GM19324 (cell line): Measurements from ENCODE around the gene ADGRG7.
A peak's percentile ranks its signal among the peaks of the same experiment; 100 is the strongest.
"Not testable (repeated sequence)": the region's sequence is repeated elsewhere in the genome, so short reads cannot be mapped to it uniquely, and the experiment has no call there.

Source experiments
- ATAC-seq: cut with Tn5 transposase; IDR thresholded peaks from one replicate; pipeline ENCODE4 v1.9.1; 2021; ENCODE audit warnings: mild to moderate bottlenecking, moderate library complexity; ENCODE audit not compliant: unreplicated experiment, low FRiP score

Gene ADGRG7

GRCh38 chr3:100641471-100642032 lies 32.2 kb downstream of the ADGRG7 start:
- peak; percentile 64 for ATAC-seq

- ATAC-seq = no peak
Observed at GRCh38 chr3:100645913-100646312, 36.5 kb downstream of the ADGRG7 start.

GRCh38 chr3:100647171-100647570 lies 37.8 kb downstream of the ADGRG7 start:
- ATAC-seq = no peak

GRCh38 chr3:100647657-100648056 lies 38.3 kb downstream of the ADGRG7 start:
- ATAC-seq = no peak

- peak; percentile 95 for ATAC-seq
Observed at GRCh38 chr3:100650651-100651619, 41.5 kb downstream of the ADGRG7 start.

GRCh38 chr3:100653604-100654294 lies 44.3 kb downstream of the ADGRG7 start:
- ATAC-seq = no peak

- no peak for ATAC-seq
Observed at GRCh38 chr3:100656945-100657344, 47.5 kb downstream of the ADGRG7 start.

- ATAC-seq = not testable (repeated sequence)
Observed at GRCh38 chr3:100661294-100661693, 51.9 kb downstream of the ADGRG7 start.

- no peak for ATAC-seq
Observed at GRCh38 chr3:100662113-100662823, 52.9 kb downstream of the ADGRG7 start.

GRCh38 chr3:100665230-100665629 lies 55.8 kb downstream of the ADGRG7 start:
- no peak for ATAC-seq

- not testable (repeated sequence) for ATAC-seq
Observed at GRCh38 chr3:100666699-100667098, 57.3 kb downstream of the ADGRG7 start.

- ATAC-seq = not testable (repeated sequence)
Observed at GRCh38 chr3:100667316-100667715, 57.9 kb downstream of the ADGRG7 start.

- ATAC-seq = not testable (repeated sequence)
Observed at GRCh38 chr3:100670995-100671394, 61.6 kb downstream of the ADGRG7 start.

- no peak for ATAC-seq
Observed at GRCh38 chr3:100681496-100681895, 72.1 kb downstream of the ADGRG7 start.

- ATAC-seq = no peak
Observed at GRCh38 chr3:100682056-100682853, 72.9 kb downstream of the ADGRG7 start.

- no peak for ATAC-seq
Observed at GRCh38 chr3:100682854-100683760, 73.7 kb downstream of the ADGRG7 start.

- ATAC-seq = no peak
Observed at GRCh38 chr3:100693225-100693624, 83.8 kb downstream of the ADGRG7 start.

- no peak for ATAC-seq
Observed at GRCh38 chr3:100695696-100696095, 86.3 kb downstream of the ADGRG7 start.

GRCh38 chr3:100696161-100696560 lies 86.8 kb downstream of the ADGRG7 start:
- no peak for ATAC-seq
